Measurements from ENCODE around the gene TPSG1. TPM values are rescaled to one million over a fixed set of nuclear protein-coding genes. Genes with fewer than 3 reads are reported as not detected.

TPSG1 gene
- total RNA-seq, 1 experiment from 2014 or later: not detected

- TF ChIP-seq PRDM15 (CRISPR knock-in tag; IDR thresholded peaks at IDR 0.05): no peak
- peak; percentile 97 for TF ChIP-seq FOXP4 (CRISPR knock-in tag; IDR thresholded peaks at IDR 0.05)
- 0 out of 2 replicates have a peak, but pooled peaks have one; percentile 54 for TF ChIP-seq KAT7 (CRISPR knock-in tag; IDR thresholded peaks at IDR 0.05; ENCODE audit: borderline replicate concordance)
- TF ChIP-seq ETV6 (CRISPR knock-in tag; IDR thresholded peaks at IDR 0.05): peak; percentile 87; the same call in 1 of the 2 replicates
- TF ChIP-seq HMGXB4 (CRISPR knock-in tag; IDR thresholded peaks at IDR 0.05): no peak
- TF ChIP-seq ZNF396 (CRISPR knock-in tag; IDR thresholded peaks at IDR 0.05; ENCODE audit: borderline replicate concordance): no peak
- peak; percentile 95 for TF ChIP-seq JUN (CRISPR knock-in tag; IDR thresholded peaks at IDR 0.05)
- TF ChIP-seq MAX (CRISPR knock-in tag; IDR thresholded peaks at IDR 0.05): peak; percentile 46; the same call in 1 of the 2 replicates
- no peak for TF ChIP-seq ERG (CRISPR knock-in tag; IDR thresholded peaks at IDR 0.05)
- peak; percentile 83; the same call in 1 of the 2 replicates for TF ChIP-seq E2F5 (CRISPR knock-in tag; IDR thresholded peaks at IDR 0.05)
- peak; percentile 77; the same call in 1 of the 2 replicates for TF ChIP-seq NFE2L1 (CRISPR knock-in tag; IDR thresholded peaks at IDR 0.05)
- 0 out of 2 replicates have a peak, but pooled peaks have one; percentile 17 for TF ChIP-seq IRF2 (CRISPR knock-in tag; IDR thresholded peaks at IDR 0.05; ENCODE audit: borderline replicate concordance, low read depth)
- TF ChIP-seq PREB (CRISPR knock-in tag; IDR thresholded peaks at IDR 0.05; ENCODE audit: borderline replicate concordance): peak; percentile 85; the same call in 1 of the 2 replicates
- TF ChIP-seq ARID4B (CRISPR knock-in tag; IDR thresholded peaks at IDR 0.05; ENCODE audit: borderline replicate concordance): peak; percentile 97
- TF ChIP-seq FOXJ3 (CRISPR knock-in tag; IDR thresholded peaks at IDR 0.05; ENCODE audit: borderline replicate concordance): no peak
- TF ChIP-seq ZNF423 (CRISPR knock-in tag; IDR thresholded peaks at IDR 0.05): no peak
- peak; percentile 76; the same call in 1 of the 2 replicates for TF ChIP-seq ZNF232 (CRISPR knock-in tag; IDR thresholded peaks at IDR 0.05)
- TF ChIP-seq ZNF281 (CRISPR knock-in tag; IDR thresholded peaks at IDR 0.05): peak; percentile 86
These were observed 36.5 kb downstream of the TPSG1 start (continued) for GRCh38 chr16:1188432-1189189.
